AG04450 (cell line): ENCODE results near the gene TNFSF11. TPM values are rescaled to one million over a fixed set of nuclear protein-coding genes. Genes with fewer than 3 reads are reported as not detected.

Experiments
- CTCF ChIA-PET: fragments of 300-600, 350-600 bp; formaldehyde crosslinking; extraction: SDS; loops from one replicate; lab custom pipeline; 2022; ENCODE audit warnings: antibody characterized with exemption, inconsistent platforms; lab: Charles Lee
- POLR2A ChIA-PET: fragments of 350-600 bp; formaldehyde crosslinking; extraction: SDS; loops from one replicate; lab custom pipeline; 2021; ENCODE audit warnings: antibody characterized with exemption, inconsistent platforms; lab: Yijun Ruan, JAX
- DNase-seq: peaks from one replicate; pipeline ENCODE4 v3.0.0-alpha.2; 2011; ENCODE audit warnings: low read depth, low spot score
- H3K27ac ChIP-seq: one replicate; pipeline ENCODE4 v1.5.1; 2012; ENCODE audit warnings: low read depth, low read length, control low read depth
- H3K27me3 ChIP-seq: one replicate; pipeline ENCODE4 v1.6.0; 2012; ENCODE audit warnings: low read length; ENCODE audit not compliant: control insufficient read depth, insufficient read depth
- H3K4me3 ChIP-seq: 2 replicates; pipeline ENCODE4 v1.5.1; 2011; ENCODE audit warnings: mild to moderate bottlenecking, low read depth, low read length, control low read depth
- H3K9me3 ChIP-seq: 2 replicates; pipeline ENCODE4 v1.5.1; 2012; ENCODE audit warnings: low read length; ENCODE audit not compliant: control insufficient read depth, insufficient read depth
- polyA plus RNA-seq: library from polyadenylated mRNA; depleted of rRNA; stranded (reverse); fragments of >200 nt; gene quantifications from 2 replicates; pipeline ENCODE4 v1.2.3, GENCODE V29; 2011
- TF ChIP-seq, protein P1 (sequence below): IDR thresholded peaks from 2 replicates; pipeline ENCODE4 v1.5.1; 2011; ENCODE audit warnings: low read depth, low read length, control low read depth, inconsistent platforms

TNFSF11 gene
- polyA plus RNA-seq, 1 experiment: not detected

- DNase-seq: no peak
- ChIA-PET POLR2A (no interaction called here), CTCF (no interaction called here)
- Histone ChIP-seq H3K9me3 (peaks cover 5% of the 10 kb centered on the region; the same call in 1 of the 2 replicates), H3K27ac (no peak overlapping the region), H3K4me3 (no peak overlapping the region), H3K27me3 (no peaks in the 10 kb centered on the region)
- TF ChIP-seq, protein P1, sequence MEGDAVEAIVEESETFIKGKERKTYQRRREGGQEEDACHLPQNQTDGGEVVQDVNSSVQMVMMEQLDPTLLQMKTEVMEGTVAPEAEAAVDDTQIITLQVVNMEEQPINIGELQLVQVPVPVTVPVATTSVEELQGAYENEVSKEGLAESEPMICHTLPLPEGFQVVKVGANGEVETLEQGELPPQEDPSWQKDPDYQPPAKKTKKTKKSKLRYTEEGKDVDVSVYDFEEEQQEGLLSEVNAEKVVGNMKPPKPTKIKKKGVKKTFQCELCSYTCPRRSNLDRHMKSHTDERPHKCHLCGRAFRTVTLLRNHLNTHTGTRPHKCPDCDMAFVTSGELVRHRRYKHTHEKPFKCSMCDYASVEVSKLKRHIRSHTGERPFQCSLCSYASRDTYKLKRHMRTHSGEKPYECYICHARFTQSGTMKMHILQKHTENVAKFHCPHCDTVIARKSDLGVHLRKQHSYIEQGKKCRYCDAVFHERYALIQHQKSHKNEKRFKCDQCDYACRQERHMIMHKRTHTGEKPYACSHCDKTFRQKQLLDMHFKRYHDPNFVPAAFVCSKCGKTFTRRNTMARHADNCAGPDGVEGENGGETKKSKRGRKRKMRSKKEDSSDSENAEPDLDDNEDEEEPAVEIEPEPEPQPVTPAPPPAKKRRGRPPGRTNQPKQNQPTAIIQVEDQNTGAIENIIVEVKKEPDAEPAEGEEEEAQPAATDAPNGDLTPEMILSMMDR: no peak
Measured at GRCh38 chr13:42561752-42562467, 12.0 kb upstream of the TNFSF11 start.

- H3K4me3 ChIP-seq: no peak overlapping the region
- no peaks in the 10 kb centered on the region for H3K9me3 ChIP-seq
- H3K27me3 ChIP-seq: peaks cover 12% of the 10 kb centered on the region
- ChIA-PET POLR2A (no interaction called here), CTCF (interaction anchor here (0.8 kb wide), 1 partner anchor 28 kb away, joined by 4 read pairs; no protein-coding TSS in a partner anchor)
- TF ChIP-seq, protein P1: no peak
- no peak overlapping the region for H3K27ac ChIP-seq
- no peak for DNase-seq
Measured at GRCh38 chr13:42567906-42568305, 6.0 kb upstream of the TNFSF11 start.

DNA sequence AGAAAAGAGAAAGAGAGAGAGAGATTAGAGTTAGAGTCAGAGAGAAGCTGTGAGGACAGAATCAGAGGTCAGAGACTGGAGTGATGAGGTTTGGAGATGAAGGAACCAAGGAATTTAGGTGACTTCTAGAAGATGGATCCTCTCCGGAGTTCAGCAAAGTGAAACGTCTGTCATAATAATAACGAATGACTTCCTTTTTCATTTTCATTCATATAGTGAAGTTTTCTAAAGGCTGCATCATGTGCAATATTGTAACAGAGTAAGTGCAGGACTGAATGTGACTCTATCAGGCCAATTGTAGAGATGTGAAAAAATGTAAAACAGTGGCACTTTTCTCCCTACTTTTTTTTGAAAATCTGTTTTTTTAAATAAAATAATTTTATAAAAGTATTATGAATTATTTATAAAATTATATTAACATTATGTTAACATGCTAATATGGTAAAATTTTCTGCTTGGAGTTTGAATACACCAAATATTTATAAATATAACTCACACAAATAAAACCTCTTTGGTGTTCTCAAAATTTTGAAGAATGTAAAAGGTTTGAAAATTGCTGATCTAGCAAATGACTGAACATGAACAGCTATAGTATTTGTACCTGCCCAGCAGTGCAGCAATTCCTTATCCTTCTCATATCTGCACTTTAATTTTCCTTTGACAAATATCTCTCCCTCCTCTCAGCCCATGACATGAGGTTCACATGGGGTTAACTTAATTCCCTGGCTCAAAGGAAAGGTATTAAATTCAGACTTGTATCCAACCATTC lies 4.2 kb upstream of the TNFSF11 start:
- H3K27me3 ChIP-seq: peaks cover 28% of the 10 kb centered on the region
- TF ChIP-seq, protein P1: no peak
- no peak for DNase-seq
- H3K27ac ChIP-seq: no peak overlapping the region
- POLR2A ChIA-PET: no interaction called here
- CTCF ChIA-PET: no interaction called here
- H3K4me3 ChIP-seq: no peak overlapping the region
- peaks cover 8% of the 10 kb centered on the region for H3K9me3 ChIP-seq

GRCh38 chr13:42571895-42572294 lies 2.1 kb upstream of the TNFSF11 start:
- no peak for DNase-seq
- ChIA-PET CTCF (no interaction called here), POLR2A (no interaction called here)
- Histone ChIP-seq H3K4me3 (no peak overlapping the region), H3K27ac (no peak overlapping the region), H3K27me3 (peaks cover 47% of the 10 kb centered on the region), H3K9me3 (peaks cover 11% of the 10 kb centered on the region)
- TF ChIP-seq, protein P1: no peak
